HCT116 (cell line): ENCODE results near the gene MPPED1.

ENCODE experiments used
- ATF3 ChIP-seq: IDR thresholded peaks from 2 replicates; pipeline ENCODE4 v1.6.1; 2012
- CTCF ChIP-seq, 3 experiments: fragments of 200-600 bp in 1 of 3; sonication (generic) in 1 of 3; IDR thresholded peaks in 2 of 3; conservative IDR thresholded peaks in 1 of 3; 2 replicates each; pipeline ENCODE4 v1.5.1; 2012 to 2017; ENCODE audit warnings: low read depth in 2 of 3, low read length in 2 of 3, antibody characterized with exemption in 1 of 3, borderline replicate concordance in 1 of 3, control low read depth in 1 of 3, mild to moderate bottlenecking in 1 of 3, mixed read lengths in 1 of 3, mixed run types in 1 of 3, moderate library complexity in 1 of 3; ENCODE audit not compliant: insufficient read depth in 1 of 3
- EZH2 ChIP-seq: fragments of 200-600 bp; sonication (generic); IDR thresholded peaks from 2 replicates; pipeline ENCODE4 v1.6.1; 2017; ENCODE audit warnings: antibody characterized with exemption, mixed run types
- EZH2phosphoT487 ChIP-seq: fragments of 200-600 bp; IDR thresholded peaks from 2 replicates; pipeline ENCODE4 v1.6.1; 2018; ENCODE audit warnings: antibody characterized with exemption, borderline replicate concordance
- POLR2A ChIP-seq: IDR thresholded peaks from 2 replicates; pipeline ENCODE4 v1.7.0; 2011; ENCODE audit warnings: borderline replicate concordance; ENCODE audit not compliant: insufficient read depth, insufficient read length; ENCODE audit errors: extremely low read depth
- POLR2AphosphoS5 ChIP-seq: IDR thresholded peaks from 2 replicates; pipeline ENCODE4 v1.6.1; 2011; ENCODE audit warnings: mild to moderate bottlenecking, low read depth, low read length, moderate library complexity
- ZBTB33 ChIP-seq: IDR thresholded peaks from 2 replicates; pipeline ENCODE4 v1.6.1; 2011; ENCODE audit warnings: mild to moderate bottlenecking, low read length, moderate library complexity; ENCODE audit not compliant: insufficient replicate concordance; ENCODE audit errors: extremely low read depth

- TF ChIP-seq ZBTB33 (no peak), ATF3 (no peak), EZH2 (no peak), CTCF (IDR thresholded peaks at IDR 0.05 in 2 of 3, conservative IDR thresholded peaks at IDR 0.05 in 1 of 3; ENCODE audit: borderline replicate concordance in 1 of 3, insufficient read depth in 1 of 3, low read depth in 2 of 3, low read length in 2 of 3) (no peak), POLR2A (no peak), EZH2phosphoT487 (no peak), POLR2AphosphoS5 (no peak)
Measured at GRCh38 chr22:43534916-43535315, 123.1 kb downstream of the MPPED1 start.
